CD4-positive, alpha-beta T cell treated with Interleukin-17A for 4 hours (primary cell): ENCODE data around the gene VPS18.
"Not testable (repeated sequence)": the region's sequence is repeated elsewhere in the genome, so short reads cannot be mapped to it uniquely, and the experiment has no call there.

Experiments
- DNase-seq: peaks from one replicate; pipeline ENCODE4 v3.0.0-alpha.2; 2020; ENCODE audit warnings: mixed read lengths

Gene VPS18, protein sequence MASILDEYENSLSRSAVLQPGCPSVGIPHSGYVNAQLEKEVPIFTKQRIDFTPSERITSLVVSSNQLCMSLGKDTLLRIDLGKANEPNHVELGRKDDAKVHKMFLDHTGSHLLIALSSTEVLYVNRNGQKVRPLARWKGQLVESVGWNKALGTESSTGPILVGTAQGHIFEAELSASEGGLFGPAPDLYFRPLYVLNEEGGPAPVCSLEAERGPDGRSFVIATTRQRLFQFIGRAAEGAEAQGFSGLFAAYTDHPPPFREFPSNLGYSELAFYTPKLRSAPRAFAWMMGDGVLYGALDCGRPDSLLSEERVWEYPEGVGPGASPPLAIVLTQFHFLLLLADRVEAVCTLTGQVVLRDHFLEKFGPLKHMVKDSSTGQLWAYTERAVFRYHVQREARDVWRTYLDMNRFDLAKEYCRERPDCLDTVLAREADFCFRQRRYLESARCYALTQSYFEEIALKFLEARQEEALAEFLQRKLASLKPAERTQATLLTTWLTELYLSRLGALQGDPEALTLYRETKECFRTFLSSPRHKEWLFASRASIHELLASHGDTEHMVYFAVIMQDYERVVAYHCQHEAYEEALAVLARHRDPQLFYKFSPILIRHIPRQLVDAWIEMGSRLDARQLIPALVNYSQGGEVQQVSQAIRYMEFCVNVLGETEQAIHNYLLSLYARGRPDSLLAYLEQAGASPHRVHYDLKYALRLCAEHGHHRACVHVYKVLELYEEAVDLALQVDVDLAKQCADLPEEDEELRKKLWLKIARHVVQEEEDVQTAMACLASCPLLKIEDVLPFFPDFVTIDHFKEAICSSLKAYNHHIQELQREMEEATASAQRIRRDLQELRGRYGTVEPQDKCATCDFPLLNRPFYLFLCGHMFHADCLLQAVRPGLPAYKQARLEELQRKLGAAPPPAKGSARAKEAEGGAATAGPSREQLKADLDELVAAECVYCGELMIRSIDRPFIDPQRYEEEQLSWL

DNA sequence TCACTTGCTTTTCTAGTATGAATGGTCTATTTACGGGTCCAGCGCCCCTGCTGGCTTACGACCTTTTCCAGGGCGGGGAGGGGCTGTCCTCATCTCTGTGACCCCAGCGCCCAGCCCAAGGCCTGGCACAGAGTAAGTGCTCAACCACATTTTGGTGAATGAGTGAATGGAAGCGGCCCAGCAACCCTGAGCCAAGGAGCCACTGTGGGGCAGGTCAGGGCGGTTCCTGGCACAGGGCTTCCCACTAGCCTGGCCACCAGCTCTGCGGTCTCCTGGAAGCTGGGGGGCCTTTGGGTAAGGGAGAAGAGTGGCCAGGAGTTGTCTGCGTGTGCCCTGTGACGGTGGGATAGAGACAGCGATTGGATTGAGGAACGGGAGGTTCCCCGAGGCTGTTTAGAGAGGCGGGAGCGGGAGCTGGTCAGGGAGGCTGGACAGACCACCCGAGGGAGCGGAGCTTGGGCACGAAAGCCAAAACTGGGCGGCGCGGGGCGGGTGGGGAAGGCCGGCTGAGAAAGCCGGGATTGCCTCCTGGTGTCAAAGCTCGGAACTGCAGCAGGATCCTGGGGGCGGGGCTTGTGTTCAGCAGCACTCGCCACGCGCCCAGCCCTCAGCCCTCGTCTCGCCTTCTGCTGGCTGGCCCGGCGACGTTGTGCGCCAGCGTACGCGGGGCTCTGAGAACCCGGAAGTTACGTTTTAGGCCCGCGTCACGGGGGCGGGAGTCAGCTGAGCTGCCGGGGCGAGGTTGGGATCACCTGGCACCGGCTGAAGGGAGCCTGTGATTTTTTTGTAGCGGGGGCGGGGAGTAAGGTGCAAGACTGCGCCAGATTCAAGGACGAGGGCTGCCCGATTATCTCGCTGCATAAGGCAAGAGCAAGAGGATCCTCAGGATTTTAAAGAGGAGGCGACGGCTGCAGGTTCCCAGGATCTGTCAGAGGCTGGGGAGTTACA lies at the start of gene VPS18:
TSS of gene VPS18 (plus strand) at position 718 of the 948 bp plus-strand sequence. CDS start 319 bp downstream, outside the sequence.
- DNase-seq = peak; percentile 99

DNA sequence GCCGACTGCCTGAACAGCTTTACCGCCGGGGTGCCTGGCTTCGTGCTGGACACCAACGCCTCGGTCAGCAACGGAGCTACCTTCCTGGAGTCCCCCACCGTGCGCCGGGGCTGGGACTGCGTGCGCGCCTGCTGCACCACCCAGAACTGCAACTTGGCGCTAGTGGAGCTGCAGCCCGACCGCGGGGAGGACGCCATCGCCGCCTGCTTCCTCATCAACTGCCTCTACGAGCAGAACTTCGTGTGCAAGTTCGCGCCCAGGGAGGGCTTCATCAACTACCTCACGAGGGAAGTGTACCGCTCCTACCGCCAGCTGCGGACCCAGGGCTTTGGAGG lies 49.6 kb upstream of the VPS18 start:
- DNase-seq = peak; percentile 50

DNA sequence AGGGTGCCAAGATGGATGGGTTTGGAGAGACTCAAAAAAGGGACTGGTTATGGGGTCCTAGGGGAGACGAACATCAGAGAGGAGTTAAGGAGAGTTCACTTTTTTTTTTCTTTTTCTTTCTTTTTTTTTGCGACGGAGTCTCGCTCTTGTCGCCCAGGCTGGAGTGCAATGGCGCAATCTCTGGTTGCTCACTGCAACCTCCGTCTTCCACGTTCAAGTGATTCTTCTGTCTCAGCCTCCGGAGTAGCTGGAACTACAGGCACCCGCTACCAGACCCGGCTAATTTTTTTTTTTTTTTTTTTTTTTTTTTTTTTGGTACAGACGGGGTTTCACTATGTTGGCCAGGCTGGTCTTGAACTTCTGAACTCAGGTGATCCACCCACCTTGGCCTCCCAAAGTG lies 49.2 kb upstream of the VPS18 start:
- no peak for DNase-seq

DNA sequence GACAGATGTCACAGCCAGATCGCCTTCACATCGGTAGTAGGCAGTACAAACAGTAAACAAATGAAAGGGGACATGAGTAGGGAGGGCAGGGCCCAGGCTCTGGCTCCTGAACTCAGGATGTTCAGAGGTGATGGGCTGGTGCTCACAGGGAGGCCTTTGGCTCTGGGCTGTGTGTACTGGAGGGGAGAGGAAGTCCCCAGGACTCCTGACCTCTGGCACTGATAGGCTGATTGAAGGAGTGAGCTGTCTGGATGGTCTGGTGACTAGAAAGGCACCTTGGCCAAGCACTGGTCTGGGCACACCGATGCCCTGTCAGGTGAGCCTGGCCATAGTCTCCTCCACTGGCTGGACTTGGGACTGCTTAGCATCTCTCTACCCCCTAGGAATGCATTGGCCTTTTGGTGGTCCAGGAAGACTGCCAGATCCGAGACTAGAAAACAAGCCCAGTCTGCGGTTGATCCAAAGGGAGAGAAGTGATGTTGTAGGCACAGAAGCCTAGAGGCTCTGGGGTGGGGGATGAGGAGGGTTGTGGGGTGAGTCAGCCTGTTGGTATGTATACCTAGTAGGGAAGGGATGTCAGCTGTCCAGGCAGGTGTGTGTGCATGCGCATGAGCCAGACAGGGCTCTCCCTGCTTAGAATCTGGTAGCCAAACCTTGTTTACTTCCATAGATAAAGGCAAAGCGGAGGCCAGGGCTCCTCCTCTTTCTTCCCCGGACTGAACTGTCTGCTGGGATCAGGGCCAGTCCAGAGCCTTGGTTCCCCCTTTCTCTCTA lies 48.6 kb upstream of the VPS18 start:
- DNase-seq = no peak

DNA sequence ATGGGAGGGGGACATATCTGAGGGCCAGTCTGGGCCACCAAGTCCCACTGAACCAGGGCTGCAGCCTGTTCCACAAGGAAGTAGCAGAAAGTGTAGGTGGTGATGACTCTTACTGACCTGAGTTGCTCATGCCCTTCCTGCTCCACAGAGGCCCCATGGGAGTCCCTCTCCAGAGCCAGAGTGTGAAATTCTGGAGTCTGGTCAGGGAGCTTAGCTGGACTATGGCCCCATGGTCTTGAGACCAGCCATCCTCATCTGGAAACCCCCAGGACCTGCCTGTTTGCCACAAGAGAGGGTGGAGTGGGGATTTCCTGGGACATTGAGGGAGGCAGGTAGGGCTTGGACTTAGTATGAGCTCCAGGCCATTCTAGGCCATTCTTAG lies 47.4 kb upstream of the VPS18 start:
- no peak for DNase-seq

DNA sequence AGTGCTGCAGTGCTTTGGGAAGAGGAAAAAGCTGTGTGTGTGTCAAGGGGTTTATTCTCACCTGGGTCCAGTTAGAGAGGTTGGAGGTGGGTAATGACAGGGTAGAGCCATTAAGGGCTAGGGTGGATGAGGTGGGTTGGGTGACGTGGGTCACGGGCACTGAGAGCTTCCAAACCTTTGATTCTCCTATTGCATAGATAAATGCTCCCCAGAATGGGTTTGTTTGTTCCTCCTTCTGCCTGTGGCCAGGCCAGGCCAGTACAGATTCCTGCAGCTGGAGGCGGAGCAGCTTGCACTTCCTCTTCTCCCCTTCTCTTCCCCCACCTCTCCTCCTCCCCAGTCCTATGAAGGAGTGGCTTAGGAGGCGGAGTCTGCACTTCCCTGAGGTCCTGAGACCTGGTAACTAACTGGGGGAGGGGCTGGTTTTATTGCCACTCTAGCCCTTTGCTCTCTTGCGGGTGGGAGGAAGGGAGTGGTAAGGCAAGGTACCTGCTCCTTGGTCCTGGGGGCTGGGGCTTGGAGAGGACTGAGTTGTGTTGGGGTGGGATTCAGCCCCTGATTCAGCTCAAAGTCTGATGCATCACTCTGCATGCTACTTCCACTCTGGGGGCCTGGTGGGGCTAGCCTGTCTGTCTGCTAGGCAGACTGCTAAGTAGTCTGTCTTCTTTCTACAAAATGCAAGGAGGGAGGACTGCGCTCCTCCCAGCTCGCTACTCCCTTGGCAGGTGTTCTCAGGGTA lies 46.9 kb upstream of the VPS18 start:
- DNase-seq = peak; percentile 32

DNA sequence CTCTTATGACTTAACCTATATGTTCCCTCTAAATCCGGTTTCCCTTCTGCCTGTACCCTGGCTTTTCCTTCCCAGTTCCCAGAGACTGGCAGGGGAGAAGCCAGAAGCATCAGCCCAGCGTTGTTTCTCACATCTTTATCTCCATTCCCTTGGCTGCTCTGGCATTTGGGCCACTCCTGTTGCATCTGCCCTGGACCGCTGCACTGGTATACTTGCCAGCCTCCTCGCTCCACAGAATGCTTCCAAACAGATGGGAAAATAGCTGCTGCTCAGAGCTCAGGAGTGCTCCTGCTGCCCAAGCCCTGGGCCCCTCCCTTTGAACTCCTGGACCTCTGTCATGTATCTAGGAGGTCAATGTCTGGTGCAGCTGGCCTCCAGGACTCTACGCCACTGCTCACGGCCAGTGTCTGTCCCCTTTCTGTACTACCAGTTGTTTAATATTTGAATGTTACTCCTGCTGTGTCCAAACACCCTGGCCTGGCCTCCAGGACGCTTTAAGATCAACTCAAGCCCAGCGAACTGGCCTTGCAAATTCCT lies 43.6 kb upstream of the VPS18 start:
- no peak for DNase-seq

DNA sequence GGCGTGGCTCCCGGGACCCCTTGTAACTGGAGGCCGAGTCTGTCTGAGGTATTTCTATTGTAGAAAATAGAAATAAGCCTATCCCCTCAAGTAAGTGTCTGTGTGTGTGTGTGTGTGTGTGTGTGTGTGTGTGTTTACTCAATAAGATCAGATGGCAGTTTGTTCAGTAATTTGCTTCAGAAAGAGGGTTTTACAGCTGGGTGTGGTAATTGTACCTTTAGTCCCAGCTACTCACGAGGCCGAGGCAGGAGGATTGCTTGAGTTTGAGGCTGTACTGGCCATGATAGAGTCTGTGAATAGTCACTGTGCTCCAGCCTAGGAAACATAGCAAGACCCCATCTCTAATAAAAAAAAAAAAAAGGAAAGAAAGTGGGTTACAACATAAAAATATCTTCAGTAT lies 41.7 kb upstream of the VPS18 start:
- DNase-seq = no peak

DNA sequence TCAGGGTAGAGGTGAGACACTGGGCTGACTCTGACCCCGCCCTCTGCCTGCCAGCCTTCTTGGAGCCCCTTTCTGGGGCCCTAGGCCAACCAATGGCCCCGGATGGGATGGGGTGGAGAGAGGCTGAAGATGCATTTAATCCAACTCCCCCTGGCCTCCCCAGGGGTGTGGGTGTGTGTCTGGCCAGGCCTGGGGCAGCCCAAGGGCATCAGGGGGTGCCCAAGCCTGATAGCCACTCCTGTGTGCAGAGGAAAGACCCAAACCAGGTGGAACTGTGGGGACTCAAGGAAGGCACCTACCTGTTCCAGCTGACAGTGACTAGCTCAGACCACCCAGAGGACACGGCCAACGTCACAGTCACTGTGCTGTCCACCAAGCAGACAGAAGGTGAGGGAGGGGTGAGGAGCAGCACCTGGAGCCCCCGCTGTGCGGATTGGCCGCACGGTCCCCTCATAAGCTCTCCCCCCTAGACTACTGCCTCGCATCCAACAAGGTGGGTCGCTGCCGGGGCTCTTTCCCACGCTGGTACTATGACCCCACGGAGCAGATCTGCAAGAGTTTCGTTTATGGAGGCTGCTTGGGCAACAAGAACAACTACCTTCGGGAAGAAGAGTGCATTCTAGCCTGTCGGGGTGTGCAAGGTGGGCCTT lies 40.9 kb upstream of the VPS18 start:
- no peak for DNase-seq

DNA sequence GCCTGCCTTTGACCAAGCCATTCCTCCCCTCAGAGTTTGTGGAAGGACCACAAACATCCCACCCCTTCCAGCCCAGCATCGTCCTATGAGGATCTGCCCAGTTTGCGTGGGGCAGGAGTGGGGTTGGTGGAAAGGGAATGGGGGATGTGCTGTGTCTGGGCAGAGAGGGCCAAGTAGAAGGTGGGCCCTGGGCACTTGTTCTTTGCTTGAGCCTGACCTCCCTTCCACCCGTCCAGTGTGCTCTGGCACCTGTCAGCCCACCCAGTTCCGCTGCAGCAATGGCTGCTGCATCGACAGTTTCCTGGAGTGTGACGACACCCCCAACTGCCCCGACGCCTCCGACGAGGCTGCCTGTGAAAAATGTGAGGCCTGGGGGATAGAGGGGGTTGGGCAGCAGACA lies 40.1 kb upstream of the VPS18 start:
- no peak for DNase-seq

DNA sequence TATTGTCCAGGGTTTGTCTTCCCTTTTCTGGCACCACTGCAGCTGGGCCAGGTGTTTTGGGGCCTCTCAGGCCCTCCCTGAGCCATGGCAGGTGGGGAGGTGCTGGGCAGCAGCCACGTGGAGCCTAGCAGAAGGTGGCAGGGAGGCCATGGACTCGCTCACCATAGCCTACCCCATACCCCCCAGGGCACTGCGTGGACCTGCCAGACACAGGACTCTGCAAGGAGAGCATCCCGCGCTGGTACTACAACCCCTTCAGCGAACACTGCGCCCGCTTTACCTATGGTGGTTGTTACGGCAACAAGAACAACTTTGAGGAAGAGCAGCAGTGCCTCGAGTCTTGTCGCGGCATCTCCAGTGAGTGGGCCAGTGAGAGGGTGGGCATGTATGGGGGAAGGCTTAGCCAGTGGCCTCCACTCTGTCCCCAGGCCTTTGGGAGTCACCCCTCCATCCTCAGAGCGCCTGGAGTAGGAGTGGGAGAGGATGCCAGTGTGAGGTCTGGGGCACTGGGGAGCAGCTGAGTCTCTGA lies 38.5 kb upstream of the VPS18 start:
- DNase-seq = no peak

DNA sequence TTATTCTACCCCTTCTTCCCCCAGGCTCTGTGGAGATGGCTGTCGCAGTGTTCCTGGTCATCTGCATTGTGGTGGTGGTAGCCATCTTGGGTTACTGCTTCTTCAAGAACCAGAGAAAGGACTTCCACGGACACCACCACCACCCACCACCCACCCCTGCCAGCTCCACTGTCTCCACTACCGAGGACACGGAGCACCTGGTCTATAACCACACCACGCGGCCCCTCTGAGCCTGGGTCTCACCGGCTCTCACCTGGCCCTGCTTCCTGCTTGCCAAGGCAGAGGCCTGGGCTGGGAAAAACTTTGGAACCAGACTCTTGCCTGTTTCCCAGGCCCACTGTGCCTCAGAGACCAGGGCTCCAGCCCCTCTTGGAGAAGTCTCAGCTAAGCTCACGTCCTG lies 37.5 kb upstream of the VPS18 start:
- no peak for DNase-seq

DNA sequence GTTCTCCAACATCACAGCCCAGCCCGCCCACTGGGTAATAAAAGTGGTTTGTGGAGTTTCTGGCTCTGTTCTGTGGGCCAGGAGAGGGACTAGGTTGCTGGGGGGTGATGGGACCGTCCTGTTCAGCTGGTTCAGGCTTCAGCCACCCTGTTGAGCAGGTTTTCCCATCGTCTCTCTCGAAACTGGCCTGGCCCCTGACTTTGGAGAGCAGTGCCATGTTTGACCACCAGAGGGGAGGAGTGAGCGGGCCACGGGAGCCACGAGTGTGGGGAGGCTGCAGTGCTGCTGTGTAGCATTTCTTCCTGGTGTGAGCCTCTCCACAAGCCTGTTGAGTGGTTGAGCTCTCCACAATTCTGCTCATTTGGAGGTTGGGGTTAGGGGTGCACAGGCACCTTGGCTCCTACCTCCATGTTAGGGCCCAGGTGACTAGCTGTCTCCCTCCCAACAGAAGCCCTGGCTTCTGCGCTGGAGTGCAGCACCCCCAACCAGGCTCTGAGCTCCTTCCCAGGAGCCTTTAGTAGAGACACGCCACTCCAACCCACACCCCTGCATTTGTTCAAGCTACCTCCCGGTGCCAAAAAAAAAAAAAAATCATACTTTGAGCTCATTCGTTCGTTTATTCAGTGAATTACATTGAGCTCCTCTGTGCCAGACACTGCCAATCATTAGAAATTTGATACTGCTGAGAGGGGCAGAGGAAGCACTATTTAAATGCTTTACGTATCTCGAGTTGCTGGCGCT lies 36.5 kb upstream of the VPS18 start:
- DNase-seq = peak; percentile 82

DNA sequence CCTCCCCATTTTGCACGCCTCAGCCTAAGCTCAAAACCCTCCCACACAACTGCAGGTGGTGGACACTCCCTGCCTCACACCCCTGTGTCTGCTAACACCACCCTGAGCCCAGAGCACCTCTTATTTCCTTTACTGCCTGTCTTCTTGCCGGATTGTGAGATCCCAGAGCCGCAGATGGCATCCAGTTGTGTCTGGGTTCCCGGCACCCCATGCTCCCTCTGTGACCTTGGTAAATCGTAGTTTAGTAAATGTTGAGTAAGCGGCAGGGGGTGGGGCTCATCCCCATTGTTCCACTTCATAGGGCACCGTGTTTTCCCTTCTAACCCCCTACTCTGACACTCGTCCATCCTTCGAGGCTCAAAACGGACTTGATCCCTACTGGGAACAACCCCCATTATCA lies 35.5 kb upstream of the VPS18 start:
- no peak for DNase-seq

DNA sequence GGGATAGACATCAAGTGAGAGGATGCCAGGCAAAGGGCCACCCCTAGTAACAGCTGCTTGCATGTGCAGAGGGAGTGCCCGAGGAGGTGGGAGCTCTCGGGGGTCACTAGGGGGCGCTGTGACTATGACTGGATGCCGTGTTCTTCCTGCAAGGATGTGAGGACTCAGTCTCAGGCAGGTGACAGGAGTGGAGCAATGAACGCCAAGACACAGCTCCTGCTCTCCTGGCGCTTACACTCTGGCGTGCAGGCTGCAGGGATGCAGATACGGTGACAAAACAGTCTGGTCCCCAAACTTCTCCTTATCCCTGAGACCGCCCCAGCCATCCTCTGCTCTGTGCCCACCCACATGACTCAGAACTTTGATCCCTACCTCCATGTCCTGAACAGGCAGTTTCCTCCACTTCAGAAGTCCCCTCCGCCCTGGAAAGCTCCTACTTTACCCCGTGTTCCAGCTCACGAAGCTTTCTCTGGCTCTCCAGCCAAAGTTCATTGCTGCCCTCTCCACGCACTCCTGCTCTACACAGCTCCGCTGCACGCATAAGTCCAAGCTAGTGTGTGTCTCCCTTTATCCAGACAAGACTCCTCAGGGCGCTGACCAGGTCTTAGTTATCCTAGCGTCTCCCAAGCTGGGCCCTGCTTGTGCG lies 34.9 kb upstream of the VPS18 start:
- DNase-seq = peak; percentile 91

DNA sequence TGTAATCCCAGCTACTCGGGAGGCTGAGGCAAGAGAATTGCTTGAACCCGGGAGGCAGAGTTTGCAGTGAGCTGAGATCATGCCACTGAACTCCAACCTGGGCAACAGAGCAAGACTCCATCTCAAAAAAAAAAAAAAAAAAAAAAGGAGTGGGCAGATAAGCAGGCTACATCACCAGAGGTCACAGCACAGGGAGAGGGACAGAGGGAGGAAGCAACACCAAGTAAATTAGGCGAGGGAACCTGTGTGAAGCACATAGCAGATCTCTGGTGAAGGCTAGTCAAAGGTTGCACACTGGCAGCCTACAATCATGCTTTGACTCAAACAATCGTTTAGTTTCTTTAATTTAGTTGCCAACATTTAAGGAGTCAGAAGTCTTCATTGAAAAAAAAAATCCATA lies 33.1 kb upstream of the VPS18 start:
- not testable (repeated sequence) for DNase-seq

DNA sequence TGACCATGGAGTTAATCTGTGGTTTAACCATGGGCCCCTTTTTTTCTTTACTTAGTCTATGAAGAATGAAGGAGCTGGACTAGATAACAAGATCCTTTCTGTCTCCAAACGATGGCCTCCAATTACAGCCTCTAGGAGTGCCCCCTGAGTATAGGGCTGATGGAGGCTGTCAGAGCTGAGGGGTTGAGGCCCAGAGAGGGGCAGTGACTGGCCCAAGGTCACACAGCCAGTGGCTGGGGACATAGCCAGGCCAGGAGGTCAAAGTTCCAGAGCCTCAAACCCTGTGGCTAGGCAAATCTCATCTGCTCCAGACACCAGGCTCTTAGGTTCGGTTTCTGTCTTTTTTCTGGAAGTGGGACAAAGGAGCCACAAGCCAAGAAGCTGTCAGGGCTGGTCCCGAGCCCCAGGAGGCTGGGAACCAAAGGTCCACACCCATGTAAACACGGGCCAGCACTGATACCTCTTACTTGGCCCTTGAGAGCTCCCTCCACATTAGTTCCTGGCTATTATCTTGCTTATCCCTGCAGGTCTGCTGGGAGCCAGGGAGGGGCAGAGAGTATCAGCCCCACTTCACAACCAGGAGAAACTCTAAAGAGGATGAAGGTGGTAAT lies 30.5 kb upstream of the VPS18 start:
- no peak for DNase-seq

DNA sequence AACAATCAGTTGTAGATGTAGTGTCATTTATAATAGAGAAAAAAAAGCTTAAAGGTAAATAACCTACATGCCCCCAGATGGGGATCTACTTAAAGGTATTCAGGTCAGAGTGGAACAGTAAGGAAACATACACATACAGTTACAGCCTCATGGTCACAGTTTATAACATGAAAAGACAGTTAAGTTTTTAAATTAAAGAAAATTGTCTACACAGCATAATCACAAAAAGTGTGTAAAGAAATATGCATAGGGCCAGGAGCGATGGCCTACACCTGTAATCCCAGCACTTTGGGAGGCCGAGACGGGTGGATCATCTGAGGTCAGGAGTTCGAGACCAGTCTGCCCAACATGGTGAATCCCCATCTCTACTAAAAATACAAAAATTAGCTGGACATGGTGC lies 27.1 kb upstream of the VPS18 start:
- DNase-seq = no peak
